Prostate gland (tissue), 2 donors: ENCODE measurements around the gene TMCC1.

Experiments
- POLR2AphosphoS5 ChIP-seq: sonication (generic); formaldehyde crosslinking; IDR thresholded peaks from one replicate; pipeline ENCODE4 v1.6.1; 2017; ENCODE audit warnings: antibody characterized with exemption
- TF ChIP-seq, protein P1 (sequence below), 4 experiments: fragments of 200-600 bp in 2 of 4; fragments of 450-650 bp in 2 of 4; sonication (generic) in 2 of 4; IDR thresholded peaks; 1 replicate in 3 of 4; 2 replicates in 1 of 4; pipeline ENCODE4 v1.5.1; 2016 to 2019; ENCODE audit warnings: antibody characterized with exemption in 4 of 4, mild to moderate bottlenecking in 2 of 4, moderate library complexity in 2 of 4

DNA sequence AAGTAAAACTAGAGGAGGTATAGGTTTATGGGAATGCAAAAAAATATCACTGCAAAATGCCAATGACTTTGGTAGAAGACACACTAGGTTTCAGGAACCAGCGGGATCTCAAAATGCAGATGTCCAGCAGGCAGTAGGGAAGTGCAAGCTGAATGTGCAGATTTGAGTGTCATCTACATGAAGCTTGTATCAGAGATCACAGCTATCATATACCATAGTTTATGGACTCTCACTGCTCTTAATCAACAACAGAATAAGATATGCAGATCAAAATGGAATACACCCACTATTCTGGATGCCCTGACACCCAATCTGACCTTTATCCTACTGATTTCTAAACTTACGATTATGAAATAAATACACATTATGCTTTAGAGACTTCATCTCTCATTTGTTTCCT is 27.7 kb downstream of the TMCC1 start:
- TF ChIP-seq POLR2AphosphoS5, result no peak
- TF ChIP-seq, protein P1, sequence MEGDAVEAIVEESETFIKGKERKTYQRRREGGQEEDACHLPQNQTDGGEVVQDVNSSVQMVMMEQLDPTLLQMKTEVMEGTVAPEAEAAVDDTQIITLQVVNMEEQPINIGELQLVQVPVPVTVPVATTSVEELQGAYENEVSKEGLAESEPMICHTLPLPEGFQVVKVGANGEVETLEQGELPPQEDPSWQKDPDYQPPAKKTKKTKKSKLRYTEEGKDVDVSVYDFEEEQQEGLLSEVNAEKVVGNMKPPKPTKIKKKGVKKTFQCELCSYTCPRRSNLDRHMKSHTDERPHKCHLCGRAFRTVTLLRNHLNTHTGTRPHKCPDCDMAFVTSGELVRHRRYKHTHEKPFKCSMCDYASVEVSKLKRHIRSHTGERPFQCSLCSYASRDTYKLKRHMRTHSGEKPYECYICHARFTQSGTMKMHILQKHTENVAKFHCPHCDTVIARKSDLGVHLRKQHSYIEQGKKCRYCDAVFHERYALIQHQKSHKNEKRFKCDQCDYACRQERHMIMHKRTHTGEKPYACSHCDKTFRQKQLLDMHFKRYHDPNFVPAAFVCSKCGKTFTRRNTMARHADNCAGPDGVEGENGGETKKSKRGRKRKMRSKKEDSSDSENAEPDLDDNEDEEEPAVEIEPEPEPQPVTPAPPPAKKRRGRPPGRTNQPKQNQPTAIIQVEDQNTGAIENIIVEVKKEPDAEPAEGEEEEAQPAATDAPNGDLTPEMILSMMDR (IDR thresholded peaks at IDR 0.05), result no peak
